ENCODE measurements around the gene ZNF646. TPM values are rescaled to one million over a fixed set of nuclear protein-coding genes. Genes with fewer than 3 reads are reported as not detected.

ZNF646 gene
- total RNA-seq, 4 donors from 2014 or later, result 12.0 to 26.7 (median 23.5) TPM

DNA sequence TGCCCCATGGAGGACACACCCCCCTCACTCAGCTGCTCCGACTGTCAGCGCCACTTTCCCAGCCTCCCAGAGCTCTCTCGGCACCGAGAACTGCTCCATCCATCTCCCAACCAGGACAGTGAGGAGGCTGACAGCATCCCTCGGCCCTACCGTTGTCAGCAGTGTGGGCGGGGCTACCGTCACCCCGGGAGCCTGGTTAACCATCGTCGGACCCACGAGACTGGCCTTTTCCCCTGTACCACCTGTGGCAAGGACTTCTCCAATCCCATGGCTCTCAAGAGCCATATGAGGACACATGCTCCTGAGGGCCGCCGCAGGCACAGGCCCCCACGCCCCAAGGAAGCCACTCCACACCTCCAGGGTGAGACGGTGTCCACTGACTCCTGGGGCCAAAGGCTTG lies 2.1 kb downstream of the ZNF646 start:
- 81% methylated on average over 16 of the region's 16 CpGs; no CpG with 5 or more reads in 1 of the 2 donors for WGBS, 2 donors (ENCODE audit: low coverage in 1 of 2)

DNA sequence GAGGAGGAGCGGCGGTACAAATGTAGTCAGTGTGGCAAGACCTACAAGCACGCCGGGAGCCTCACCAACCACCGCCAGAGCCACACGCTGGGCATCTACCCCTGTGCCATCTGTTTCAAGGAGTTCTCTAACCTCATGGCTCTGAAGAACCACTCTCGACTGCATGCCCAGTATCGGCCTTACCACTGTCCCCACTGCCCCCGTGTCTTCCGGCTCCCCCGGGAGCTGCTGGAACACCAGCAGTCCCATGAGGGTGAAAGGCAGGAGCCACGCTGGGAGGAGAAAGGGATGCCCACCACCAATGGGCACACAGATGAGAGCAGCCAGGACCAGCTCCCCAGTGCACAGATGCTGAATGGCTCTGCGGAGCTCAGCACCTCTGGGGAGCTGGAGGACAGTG lies 2.8 kb downstream of the ZNF646 start:
- H3K4me1 ChIP-seq, result peaks cover 7 to 19% (median 17%) of the 10 kb centered on the region in 4 donors

More for the DNA sequence above, 2.1 kb downstream of the ZNF646 start:
- no peaks in the 10 kb centered on the region for H3K27me3 ChIP-seq
- TF ChIP-seq, protein P1, sequence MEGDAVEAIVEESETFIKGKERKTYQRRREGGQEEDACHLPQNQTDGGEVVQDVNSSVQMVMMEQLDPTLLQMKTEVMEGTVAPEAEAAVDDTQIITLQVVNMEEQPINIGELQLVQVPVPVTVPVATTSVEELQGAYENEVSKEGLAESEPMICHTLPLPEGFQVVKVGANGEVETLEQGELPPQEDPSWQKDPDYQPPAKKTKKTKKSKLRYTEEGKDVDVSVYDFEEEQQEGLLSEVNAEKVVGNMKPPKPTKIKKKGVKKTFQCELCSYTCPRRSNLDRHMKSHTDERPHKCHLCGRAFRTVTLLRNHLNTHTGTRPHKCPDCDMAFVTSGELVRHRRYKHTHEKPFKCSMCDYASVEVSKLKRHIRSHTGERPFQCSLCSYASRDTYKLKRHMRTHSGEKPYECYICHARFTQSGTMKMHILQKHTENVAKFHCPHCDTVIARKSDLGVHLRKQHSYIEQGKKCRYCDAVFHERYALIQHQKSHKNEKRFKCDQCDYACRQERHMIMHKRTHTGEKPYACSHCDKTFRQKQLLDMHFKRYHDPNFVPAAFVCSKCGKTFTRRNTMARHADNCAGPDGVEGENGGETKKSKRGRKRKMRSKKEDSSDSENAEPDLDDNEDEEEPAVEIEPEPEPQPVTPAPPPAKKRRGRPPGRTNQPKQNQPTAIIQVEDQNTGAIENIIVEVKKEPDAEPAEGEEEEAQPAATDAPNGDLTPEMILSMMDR (IDR thresholded peaks at IDR 0.05), result no peak
- TF ChIP-seq POLR2AphosphoS5 (IDR thresholded peaks at IDR 0.05) (no peak), POLR2A (IDR thresholded peaks at IDR 0.05) (no peak), EP300 (IDR thresholded peaks at IDR 0.05; ENCODE audit: low read depth) (no peak)
- no peaks in the 10 kb centered on the region for H3K9me3 ChIP-seq
- intact Hi-C loops (cut with DNase I; ENCODE audit: low total_unique reads), result no loop called here
- DNase-seq, result no peak
- peaks cover 14 to 26% (median 24%) of the 10 kb centered on the region in 4 donors for H3K4me1 ChIP-seq
- in situ Hi-C loops (cut with MboI; ENCODE audit: low pct_ligation_motif_present in 1 of 4, low pct_unique_long_range_greater_than_20kb in 1 of 4, low sequenced_read_pairs in 3 of 4), result no loop called here
- H3K4me3 ChIP-seq, result no peak overlapping the region
- H3K36me3 ChIP-seq, result peaks cover 0 to 46% (median 16%) of the 10 kb centered on the region in 4 donors
- no peak overlapping the region for H3K27ac ChIP-seq

DNA sequence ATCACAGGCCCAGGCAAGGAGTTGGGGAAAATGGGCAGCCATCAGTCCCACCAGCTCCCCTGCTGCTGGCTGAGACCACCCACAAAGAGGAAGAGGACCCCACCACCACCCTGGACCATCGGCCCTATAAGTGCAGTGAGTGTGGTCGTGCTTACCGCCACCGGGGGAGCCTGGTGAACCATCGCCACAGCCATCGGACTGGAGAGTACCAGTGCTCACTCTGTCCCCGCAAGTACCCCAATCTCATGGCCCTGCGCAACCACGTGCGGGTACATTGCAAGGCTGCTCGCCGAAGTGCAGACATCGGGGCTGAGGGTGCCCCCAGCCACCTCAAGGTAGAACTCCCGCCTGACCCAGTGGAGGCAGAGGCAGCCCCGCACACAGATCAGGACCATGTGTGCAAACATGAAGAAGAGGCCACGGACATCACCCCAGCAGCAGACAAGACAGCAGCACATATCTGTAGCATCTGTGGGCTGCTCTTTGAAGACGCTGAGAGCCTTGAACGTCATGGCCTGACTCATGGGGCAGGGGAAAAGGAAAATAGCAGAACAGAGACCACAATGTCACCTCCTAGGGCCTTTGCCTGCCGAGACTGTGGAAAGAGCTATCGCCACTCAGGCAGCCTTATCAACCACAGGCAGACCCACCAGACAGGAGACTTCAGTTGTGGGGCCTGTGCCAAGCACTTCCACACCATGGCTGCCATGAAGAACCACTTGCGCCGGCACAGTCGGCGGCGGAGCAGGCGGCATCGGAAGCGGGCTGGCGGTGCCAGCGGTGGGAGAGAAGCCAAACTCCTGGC lies 3.6 kb downstream of the ZNF646 start:
- H3K4me1 ChIP-seq, result peaks cover 6 to 12% (median 10%) of the 10 kb centered on the region in 4 donors
- no peaks in the 10 kb centered on the region for H3K27me3 ChIP-seq
- in situ Hi-C loops (cut with MboI; ENCODE audit: low pct_ligation_motif_present in 1 of 4, low pct_unique_long_range_greater_than_20kb in 1 of 4, low sequenced_read_pairs in 3 of 4) (no loop called here), intact Hi-C loops (cut with DNase I; ENCODE audit: low total_unique reads) (no loop called here)
- 95% methylated on average over 28 of the region's 30 CpGs; no CpG with 5 or more reads in 1 of the 2 donors for WGBS, 2 donors (ENCODE audit: low coverage in 1 of 2)
- DNase-seq, result no peak
- peaks cover 0 to 46% (median 16%) of the 10 kb centered on the region in 4 donors for H3K36me3 ChIP-seq
- H3K4me3 ChIP-seq, result no peak overlapping the region
- no peaks in the 10 kb centered on the region for H3K9me3 ChIP-seq
- no peak for TF ChIP-seq POLR2AphosphoS5 (IDR thresholded peaks at IDR 0.05)
- TF ChIP-seq, protein P1 (IDR thresholded peaks at IDR 0.05), result no peak
- TF ChIP-seq EP300 (IDR thresholded peaks at IDR 0.05; ENCODE audit: low read depth), result no peak
- no peak overlapping the region for H3K27ac ChIP-seq

More for the DNA sequence above, 2.8 kb downstream of the ZNF646 start:
- in situ Hi-C loops (cut with MboI; ENCODE audit: low pct_ligation_motif_present in 1 of 4, low pct_unique_long_range_greater_than_20kb in 1 of 4, low sequenced_read_pairs in 3 of 4), result no loop called here
- no peaks in the 10 kb centered on the region for H3K27me3 ChIP-seq
- no peak overlapping the region for H3K4me3 ChIP-seq
- H3K9me3 ChIP-seq, result no peaks in the 10 kb centered on the region
- peaks cover 0 to 46% (median 16%) of the 10 kb centered on the region in 4 donors for H3K36me3 ChIP-seq
- no peak overlapping the region for H3K27ac ChIP-seq
- intact Hi-C loops (cut with DNase I; ENCODE audit: low total_unique reads), result no loop called here
- 98% methylated on average over 13 of the region's 13 CpGs; no CpG with 5 or more reads in 1 of the 2 donors for WGBS, 2 donors (ENCODE audit: low coverage in 1 of 2)
- TF ChIP-seq POLR2A (IDR thresholded peaks at IDR 0.05) (no peak), EP300 (IDR thresholded peaks at IDR 0.05; ENCODE audit: low read depth) (no peak), POLR2AphosphoS5 (IDR thresholded peaks at IDR 0.05) (no peak)
- TF ChIP-seq, protein P1 (IDR thresholded peaks at IDR 0.05), result no peak
- no peak for DNase-seq

DNA sequence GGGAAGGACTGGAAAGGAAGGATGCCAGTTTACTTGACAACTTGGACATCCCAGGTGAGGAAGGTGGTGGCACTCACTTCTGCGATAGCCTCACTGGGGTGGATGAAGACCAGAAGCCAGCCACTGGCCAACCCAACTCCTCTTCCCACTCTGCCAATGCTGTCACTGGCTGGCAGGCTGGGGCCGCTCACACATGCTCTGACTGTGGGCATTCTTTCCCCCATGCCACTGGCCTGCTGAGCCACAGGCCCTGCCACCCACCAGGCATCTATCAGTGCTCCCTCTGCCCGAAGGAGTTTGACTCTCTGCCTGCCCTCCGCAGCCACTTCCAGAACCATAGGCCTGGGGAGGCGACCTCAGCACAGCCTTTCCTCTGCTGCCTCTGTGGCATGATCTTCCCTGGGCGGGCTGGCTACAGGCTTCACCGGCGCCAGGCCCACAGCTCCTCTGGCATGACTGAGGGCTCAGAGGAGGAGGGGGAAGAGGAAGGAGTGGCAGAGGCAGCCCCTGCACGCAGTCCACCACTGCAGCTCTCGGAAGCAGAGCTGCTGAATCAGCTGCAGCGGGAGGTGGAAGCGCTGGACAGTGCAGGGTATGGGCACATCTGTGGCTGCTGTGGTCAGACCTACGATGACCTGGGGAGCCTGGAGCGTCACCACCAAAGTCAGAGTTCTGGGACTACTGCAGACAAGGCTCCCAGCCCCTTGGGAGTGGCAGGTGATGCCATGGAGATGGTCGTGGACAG lies 4.5 kb downstream of the ZNF646 start:
- no peaks in the 10 kb centered on the region for H3K27me3 ChIP-seq
- DNase-seq, result no peak
- H3K4me3 ChIP-seq, result no peak overlapping the region
- TF ChIP-seq, protein P1 (IDR thresholded peaks at IDR 0.05), result no peak
- TF ChIP-seq EP300 (IDR thresholded peaks at IDR 0.05; ENCODE audit: low read depth) (no peak), POLR2A (IDR thresholded peaks at IDR 0.05) (no peak), POLR2AphosphoS5 (IDR thresholded peaks at IDR 0.05) (no peak)
- WGBS, 2 donors (ENCODE audit: low coverage in 1 of 2), result 92% methylated on average over 15 of the region's 15 CpGs; no CpG with 5 or more reads in 1 of the 2 donors
- in situ Hi-C loops (cut with MboI; ENCODE audit: low pct_ligation_motif_present in 1 of 4, low pct_unique_long_range_greater_than_20kb in 1 of 4, low sequenced_read_pairs in 3 of 4) (no loop called here), intact Hi-C loops (cut with DNase I; ENCODE audit: low total_unique reads) (no loop called here)
- H3K4me1 ChIP-seq, result peaks cover 6 to 11% (median 10%) of the 10 kb centered on the region in 4 donors
- H3K36me3 ChIP-seq, result peaks cover 0 to 46% (median 16%) of the 10 kb centered on the region in 4 donors
- no peak overlapping the region for H3K27ac ChIP-seq
- no peaks in the 10 kb centered on the region for H3K9me3 ChIP-seq

Measured in transverse colon (tissue), 4 donors.